22Rv1 (cell line): ENCODE results near the gene PHRF1.

Experiments used
- H3K27ac ChIP-seq: fragments of 450-650 bp; 2 replicates; pipeline ENCODE4 v1.5.1; 2017
- ZFX ChIP-seq: fragments of 450-650 bp; IDR thresholded peaks from 2 replicates; pipeline ENCODE4 v1.6.1; 2017; ENCODE audit warnings: antibody characterized with exemption, borderline replicate concordance
- TF ChIP-seq, protein P1 (sequence below): fragments of 450-650 bp; IDR thresholded peaks from 2 replicates; pipeline ENCODE4 v1.5.1; 2017; ENCODE audit warnings: mild to moderate bottlenecking

Gene PHRF1

DNA sequence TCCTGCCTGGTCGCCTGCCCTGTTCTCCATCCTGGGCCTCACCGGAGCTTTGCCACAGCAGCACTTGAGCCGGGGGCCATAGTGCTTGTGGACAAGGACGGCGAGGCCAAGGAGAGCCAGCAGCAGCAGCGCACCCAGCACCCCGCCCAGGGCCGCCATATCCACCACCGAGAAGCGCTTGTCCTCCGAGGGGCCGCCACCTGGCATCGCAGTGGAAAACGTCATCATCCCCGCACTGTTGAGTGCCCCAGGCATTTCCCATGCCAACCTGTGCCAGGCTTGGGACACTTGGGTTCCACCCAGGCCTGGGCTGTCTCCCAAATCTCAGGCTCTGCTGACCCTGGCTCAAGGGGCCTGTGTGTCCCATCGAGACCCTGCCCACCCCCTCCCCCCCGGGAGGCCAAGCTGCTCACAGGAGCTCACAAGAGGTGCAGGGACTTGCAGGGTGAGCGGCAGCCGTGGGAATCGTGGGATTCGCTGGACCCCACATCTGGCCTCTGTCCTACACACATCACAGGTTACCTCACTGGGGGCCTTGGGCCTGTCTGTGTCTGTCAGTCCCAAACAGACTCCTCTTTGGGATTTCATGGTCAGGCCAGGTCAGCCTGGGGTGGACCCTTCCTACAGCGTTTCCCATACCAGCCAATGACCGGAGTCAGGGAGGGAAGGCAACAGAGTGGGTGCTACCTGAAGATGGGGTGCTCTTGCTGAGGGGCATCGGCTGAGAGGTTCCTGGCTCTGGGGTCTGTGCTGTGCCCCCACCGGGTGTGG is 41.8 kb downstream of the PHRF1 start:
- TF ChIP-seq, protein P1, sequence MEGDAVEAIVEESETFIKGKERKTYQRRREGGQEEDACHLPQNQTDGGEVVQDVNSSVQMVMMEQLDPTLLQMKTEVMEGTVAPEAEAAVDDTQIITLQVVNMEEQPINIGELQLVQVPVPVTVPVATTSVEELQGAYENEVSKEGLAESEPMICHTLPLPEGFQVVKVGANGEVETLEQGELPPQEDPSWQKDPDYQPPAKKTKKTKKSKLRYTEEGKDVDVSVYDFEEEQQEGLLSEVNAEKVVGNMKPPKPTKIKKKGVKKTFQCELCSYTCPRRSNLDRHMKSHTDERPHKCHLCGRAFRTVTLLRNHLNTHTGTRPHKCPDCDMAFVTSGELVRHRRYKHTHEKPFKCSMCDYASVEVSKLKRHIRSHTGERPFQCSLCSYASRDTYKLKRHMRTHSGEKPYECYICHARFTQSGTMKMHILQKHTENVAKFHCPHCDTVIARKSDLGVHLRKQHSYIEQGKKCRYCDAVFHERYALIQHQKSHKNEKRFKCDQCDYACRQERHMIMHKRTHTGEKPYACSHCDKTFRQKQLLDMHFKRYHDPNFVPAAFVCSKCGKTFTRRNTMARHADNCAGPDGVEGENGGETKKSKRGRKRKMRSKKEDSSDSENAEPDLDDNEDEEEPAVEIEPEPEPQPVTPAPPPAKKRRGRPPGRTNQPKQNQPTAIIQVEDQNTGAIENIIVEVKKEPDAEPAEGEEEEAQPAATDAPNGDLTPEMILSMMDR = no peak
- TF ChIP-seq ZFX = no peak
- H3K27ac ChIP-seq = no peak overlapping the region

DNA sequence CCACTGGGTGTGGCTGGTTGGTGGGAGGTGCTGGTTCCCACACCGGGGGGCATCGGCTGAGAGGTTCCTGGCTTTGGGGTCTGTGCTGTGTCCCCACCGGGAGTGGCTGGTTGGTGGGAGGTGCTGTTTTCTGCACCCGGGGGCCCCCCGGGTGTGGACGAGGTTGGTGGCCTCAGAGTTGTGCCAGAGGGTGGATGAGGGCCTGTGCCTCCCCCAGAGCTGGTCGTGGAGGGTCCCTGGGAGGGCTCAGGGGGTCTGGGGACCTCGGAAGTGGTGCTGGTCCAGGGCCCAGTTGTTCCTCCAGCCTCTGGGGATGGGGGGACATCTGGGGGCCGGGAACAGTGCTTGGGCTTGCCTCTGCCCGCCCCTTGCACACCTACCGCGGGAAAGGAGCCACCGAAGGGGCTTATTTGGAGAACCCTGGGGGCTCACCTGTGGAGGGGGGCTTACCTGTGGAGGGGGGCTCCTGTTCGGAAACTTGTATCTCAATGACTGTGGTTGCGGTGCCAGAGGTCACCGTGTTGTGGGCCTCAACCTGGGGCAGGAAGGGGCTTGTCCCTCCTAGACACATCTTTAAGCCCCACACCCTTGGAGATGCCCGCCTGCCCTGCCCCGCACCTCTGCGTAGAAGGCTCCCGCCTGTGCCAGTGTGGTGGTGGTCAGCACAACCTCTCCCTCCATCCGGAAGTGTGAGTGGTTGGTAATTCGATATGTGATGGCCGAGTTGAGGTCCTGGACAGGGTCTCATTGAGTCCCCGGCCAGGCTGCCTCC is 42.8 kb downstream of the PHRF1 start:
- TF ChIP-seq, protein P1 = no peak
- TF ChIP-seq ZFX = no peak
- H3K27ac ChIP-seq = no peak overlapping the region

DNA sequence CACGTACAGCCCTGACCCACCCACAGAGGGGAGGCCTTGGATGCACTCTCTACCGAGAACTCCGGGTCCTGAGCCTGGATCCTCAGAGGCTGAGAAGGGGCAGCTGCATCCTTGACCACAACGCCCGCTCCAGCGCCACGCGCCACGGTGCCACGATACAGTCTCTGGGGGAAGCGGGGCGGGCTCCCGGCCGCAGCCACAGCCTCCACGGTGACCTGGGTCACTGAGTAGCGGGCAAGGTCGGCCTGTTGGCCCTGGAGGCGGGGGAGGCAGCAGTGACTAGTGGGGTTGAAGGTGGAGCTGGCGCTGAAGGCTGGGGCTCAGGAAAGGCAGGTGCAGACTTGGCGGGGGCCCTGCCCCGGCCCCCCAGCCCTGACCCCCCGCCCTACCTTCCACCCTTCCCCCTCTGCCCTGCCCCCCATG is 43.4 kb downstream of the PHRF1 start:
- TF ChIP-seq, protein P1 = no peak
- TF ChIP-seq ZFX = no peak
- H3K27ac ChIP-seq = no peak overlapping the region

DNA sequence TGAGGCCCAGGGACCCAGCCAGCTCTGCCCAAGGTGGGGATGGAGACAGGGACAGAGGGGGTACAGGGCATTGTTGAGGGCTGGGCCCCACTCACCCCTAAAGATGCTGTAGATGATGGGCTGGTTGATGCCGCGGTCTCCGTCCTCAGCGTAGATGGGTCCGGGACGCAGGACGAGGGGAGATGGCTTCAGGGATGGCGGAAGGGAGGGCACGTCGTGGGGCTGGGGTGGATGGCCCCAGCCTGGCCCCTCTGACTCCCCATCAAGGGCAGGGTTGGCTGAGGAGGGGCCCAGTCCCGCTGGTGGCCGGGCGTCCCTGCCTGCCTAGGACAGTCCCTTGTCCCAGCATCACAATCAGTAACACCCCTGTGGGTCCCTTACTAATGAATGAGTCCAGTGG is 43.9 kb downstream of the PHRF1 start:
- no peak overlapping the region for H3K27ac ChIP-seq
- no peak for TF ChIP-seq ZFX
- TF ChIP-seq, protein P1 = no peak

DNA sequence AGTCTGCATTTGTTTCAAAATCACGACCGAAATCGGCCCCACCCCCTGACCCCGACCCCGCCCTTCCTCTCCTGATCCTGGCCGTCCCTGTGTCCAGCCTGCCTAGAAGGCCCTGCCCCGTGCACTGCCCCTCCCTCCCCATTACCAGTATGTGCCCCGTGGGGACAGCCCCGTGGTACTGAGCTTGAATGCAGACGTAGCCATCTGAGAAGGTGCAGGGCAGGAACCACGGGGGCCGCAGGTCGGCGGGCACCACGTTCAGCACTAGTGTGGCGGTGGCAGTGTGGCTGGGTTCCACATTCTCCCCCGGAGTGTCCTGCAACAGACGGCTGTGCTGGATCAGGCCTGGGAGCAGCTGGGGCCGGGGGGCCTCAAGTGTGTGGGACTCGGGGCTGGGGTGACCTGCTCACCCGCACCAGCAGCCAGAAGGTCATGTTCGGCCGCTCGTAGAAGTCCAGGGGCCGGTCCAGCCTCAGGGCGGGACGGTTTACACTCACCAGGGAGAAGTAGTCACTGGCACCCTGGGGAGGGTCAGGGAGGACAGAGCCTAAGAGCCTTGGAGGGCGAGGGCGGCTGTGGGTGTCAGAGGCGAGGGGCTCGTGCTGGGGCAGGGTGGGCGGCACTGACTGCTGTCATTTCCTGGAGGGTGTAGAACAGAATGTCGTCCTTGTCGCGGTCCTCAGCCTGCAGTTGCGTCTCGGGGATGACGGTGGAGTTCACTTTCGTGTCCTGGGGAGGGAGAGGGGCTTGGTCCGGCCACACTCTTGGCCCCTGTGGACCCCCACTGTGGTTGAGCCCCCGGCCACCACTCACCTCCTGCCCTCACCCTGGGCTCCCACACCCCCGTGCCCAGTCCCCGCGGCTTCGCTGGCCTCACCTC is 44.9 kb downstream of the PHRF1 start:
- TF ChIP-seq, protein P1 = no peak
- H3K27ac ChIP-seq = no peak overlapping the region

DNA sequence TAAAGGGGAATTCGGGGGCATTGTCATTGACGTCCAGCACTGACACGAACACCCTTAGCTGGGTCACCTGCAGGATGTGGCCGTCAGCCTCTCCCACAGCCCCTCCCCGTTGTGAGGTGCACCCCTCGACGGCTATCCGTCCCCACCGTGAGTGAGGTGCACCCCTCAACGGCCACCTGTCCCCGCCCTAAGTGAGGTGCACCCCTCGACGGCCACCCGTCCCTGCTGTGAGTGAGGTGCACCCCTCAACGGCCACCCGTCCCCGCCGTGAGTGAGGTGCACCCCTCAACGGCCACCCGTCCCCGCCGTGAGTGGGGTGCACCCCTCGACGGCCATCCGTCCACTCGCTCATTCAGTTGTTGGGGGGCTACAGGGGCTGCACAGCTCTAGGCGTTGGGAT is 45.6 kb downstream of the PHRF1 start:
- no peak for TF ChIP-seq ZFX
- TF ChIP-seq, protein P1 = no peak
- H3K27ac ChIP-seq = no peak overlapping the region
